Fibroblast of peridontal ligament (primary cell): ENCODE results near the gene RAB34.
"Not testable (repeated sequence)": the region's sequence is repeated elsewhere in the genome, so short reads cannot be mapped to it uniquely, and the experiment has no call there.

Source experiments
- DNase-seq: peaks from one replicate; pipeline ENCODE4 v3.0.0-alpha.2; 2010; ENCODE audit errors: extremely low read depth

RAB34 gene

DNA sequence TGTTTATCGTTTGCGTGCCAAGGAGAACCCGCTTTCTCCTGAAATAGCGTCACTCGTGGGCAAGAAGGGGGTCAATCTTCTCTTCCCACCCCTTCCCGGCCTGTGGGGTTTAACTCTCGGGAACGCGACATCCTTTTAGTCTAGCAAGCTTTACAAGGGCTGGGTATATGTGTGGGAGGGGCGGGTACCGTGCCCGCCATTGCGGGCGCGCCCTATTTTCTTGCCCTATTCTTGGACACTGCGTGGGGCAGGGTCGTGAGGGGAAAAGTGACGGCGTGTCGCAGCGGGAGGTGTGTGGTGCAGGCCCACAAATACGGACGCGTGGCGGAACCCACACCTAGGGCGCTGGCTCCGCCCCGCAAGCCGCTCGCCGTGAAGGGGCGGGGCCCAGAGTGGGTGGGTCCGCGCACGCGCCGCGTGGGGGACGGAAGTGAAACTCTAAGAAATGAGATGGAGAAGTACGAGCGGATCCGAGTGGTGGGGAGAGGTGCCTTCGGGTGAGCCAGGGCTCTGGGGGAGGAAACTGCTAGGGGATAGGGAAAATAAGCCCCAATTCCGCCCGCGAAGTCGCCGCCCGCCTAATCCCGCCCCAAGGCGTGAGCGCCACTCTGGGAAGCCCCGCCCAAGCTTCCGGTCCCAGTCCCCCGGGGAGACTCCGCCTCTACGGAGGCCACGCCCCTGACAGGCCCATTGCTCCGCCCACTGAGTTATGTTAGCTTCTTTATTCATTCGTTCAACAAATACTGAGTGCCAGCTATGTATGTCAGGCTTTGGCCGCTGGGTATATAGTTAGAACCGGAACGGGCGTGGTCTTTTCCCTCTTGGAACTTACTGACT, 10.9 kb upstream of the RAB34 start, which contains the start of gene NEK8:
TSS of gene NEK8 (plus strand) at position 425 of the 837 bp plus-strand sequence. CDS start at position 451, 26 bp downstream.
- DNase-seq: peak; percentile 92

DNA sequence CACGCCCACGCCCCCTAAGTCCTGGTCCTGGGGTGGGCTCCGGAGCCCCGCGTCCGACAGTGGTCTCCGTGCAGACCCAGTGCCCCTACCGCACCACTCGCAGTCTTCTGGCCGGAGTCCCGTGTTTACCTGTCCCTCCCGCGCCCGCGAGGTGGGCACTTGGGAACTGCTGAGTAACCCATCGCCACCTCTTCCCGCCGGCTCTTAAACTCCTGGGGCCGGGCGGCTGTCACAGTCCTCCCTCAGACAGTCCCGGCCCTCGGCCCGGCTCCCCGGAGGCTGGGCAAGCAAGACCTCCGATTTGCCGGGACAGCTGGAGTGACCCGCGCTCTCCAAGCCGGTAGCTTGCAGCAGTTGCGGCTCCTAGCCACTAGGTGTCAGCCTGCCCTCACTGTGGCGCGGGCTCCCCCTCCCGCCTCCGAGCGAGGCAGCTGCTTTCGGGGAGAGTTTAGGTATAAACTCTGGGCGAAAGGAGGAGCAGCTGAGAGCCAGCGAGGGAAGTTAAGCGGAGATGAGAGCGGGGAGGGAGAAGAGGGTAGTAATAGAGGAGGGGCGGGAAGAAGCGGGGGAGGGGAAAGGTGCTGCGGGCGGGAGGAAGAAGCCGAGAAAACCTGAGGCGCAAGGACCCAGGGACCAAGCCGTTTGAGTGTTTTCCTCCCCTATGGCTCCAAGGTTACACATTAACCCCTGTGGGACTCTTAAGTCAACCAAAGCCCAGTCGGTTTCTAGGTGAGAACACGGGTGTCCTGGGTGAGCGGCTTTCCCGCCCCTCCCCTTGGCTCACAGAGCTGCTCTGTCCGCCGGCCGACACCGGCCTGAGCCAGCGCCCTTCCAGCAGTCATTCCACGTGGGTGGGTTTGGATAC, 9.2 kb upstream of the RAB34 start:
- peak; percentile 89 for DNase-seq

DNA sequence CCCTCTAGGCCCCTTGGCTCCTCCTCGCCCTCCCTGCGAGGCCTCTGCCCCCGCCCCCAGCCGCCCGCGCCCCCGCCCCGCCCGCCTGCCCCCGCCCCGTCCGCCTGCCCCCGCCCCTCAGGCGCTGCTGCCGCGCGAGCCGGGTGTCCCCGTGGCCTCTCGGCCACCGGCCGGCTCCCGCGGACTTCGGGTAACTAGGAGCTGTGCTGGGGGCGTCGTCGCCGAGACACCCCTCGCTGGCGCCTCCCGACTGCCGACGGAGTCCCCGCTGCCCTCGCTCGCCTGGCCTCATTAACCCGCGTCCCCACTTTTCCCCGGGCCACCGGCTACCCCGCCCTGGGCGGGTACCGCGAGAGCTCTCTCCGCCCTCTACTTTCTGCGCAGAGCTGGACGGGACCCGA, 8.6 kb upstream of the RAB34 start, which contains the start of gene TLCD1:
TSS of gene TLCD1 (minus strand) at position 8 of the 401 bp plus-strand sequence. CDS start 136 bp downstream, outside the sequence.
- DNase-seq: peak; percentile 41

DNA sequence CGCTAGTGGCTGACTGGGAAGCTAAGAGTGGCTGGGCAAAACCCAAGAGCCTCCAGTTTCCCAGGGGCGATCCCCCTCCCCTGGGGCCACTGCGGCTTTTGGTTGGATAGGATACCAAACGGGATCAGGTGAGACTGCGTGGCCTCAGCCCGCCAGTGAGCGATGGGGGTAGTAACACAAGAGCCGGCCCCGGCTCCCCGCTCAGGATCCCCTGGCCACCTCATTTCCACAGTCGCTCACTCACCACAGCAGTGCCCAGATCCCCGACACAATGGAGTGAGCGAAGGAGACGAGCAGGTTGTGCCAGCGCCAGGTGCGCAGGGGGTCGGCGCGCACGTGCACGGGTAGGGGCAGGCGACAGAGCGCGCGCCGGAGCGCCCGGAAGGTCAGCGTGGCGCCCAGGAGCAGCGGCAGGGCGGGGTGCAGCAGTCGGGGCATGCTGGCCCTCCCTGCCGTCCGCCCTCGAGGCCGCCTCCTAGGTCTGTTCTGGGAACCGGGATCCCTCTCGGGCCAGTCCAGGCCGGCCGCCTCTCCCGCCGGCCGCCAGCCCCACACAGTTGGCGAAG, 8.1 kb upstream of the RAB34 start:
- peak; percentile 72 for DNase-seq

DNA sequence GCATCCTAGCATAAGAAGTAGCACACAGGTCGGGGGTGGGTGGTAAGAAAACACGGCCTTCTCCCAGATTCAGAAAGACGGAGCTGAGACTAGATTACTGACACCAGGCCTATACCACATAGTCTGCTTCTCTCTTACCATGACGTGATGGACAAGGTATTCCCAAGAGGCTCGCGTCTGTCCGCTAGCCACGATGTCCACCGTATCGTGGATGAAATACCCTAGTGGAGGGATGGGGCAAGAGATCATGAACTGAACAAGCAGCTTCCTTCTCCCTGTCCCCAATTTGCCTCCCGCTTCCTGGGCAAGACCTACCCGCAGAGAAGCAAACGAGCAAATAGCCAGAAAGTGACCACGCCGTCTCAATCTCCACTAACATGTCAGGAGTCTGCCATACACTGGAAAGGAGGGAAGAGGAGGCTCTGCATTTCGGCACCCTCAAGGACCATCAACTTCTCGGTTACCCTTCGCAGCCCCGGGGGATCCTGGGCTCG, 7.5 kb upstream of the RAB34 start:
- DNase-seq: peak; percentile 44

DNA sequence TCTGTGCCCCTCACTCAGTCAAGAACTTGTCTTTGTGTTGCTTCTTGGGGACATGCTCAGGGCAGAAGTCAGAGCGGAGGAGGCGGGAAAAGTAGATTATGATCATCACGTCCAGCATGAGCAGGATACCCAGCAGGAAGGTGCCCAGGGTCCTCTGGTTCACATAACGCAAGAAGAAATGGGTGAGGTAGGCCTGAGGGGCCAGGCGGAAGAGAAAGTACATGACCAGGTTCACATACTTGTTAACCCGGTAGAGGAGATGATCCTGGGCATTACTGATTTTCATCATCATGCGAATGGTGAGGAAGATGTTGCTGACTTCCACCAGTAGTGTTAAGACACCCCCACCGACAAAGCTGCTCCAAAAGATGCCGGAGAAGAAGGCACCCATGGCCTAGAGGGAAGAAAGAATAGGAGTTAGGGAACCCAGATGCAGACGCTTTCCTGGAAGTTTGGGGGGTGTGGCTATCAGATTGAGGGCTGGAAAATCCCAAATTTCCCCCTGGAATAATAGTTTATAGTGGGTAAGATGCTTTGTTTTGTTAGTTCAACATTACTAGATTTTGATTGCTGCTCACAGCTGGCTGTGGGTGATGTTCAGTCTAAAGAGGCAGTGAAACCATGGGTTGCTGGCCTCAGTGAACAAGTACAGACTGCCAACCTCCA, 7.0 kb upstream of the RAB34 start:
- no peak for DNase-seq

DNA sequence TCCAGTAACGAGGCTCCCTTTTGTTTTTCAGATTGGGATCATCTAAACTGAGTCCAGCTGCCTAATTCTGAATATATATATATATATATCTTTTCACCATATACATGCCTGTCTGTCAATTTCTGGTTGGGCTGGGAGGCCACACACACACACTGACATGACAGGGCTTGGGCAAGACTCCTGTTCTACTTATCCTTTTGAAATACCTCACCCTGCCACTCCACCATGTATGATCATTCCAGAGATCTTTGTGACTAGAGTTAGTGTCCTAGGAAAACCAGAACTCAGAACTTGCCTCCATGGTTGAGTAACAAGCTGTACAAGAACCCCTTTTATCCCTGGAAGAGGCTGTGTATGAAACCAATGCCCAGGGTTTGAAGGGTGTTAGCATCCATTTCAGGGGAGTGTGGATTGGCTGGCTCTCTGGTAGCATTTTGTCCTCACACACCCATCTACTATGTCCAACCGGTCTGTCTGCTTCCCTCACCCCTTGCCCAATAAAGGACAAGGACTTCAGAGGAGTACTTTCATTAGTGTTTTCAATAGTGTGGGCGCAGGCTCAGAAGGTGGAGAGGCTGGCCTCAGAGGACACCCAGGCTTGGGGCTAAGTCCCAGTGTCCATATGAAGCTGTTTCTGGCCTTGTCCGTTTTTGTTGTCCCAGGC, 6.3 kb upstream of the RAB34 start:
- DNase-seq: not testable (repeated sequence)

DNA sequence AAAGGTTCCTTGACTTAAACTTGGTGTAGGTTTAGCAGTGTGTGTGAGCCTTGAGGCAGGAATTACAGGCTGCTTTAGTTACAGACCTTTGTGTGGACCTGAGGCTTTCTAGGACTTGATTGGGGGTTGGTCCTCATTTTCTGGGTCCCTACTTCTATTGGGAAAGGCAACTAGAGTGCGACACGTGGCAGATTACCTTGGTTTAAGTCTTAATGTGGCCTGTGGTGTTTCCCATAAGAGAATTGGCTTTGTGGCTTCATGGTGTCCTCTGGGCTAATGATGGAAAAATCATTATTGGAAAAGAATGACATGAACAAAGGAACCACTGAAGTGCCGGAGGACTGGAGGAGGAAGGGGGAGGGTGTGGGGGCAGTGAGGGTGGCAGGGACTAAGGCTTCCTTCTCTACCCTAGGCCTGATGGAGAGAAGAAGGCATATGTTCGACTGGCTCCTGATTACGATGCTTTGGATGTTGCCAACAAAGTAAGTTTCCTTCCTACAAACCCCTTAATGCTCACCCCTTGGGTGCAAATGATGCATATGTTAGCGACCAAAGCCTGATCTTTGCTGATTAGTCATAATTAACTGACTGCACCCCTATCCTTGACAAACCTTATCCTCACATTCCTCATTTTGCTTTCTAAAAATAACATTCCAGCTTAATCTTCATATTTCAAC, 5.6 kb upstream of the RAB34 start:
- no peak for DNase-seq

DNA sequence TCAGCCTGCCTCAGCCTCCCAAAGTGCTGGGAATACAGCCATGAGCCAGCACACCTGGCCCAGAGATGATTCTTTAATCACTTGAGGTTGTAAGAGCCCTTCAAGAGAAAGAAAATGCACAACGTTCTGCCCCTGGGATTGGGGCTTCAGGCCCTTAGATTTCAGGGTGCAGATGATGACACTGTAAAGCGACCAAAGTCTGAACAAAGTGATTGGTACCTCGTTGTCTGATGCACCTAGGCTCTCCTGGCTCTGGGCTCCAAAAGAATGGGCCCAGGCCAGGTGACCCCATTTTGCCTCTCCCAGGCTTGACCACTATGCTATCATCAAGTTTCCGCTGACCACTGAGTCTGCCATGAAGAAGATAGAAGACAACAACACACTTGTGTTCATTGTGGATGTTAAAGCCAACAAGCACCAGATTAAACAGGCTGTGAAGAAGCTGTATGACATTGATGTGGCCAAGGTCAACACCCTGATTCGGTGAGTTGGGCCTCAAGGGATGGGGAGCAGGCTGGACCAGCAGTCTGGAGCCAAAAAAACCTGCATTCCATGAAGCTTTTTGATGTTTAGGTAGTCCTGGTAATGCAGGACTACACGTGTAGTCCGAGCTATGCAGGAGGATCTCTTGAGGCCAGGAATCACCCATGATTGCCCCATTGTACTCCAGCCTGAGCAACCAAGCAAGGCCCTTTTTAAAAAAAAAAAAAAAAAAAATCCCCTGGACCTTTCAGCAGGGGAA, 4.9 kb upstream of the RAB34 start:
- no peak for DNase-seq

DNA sequence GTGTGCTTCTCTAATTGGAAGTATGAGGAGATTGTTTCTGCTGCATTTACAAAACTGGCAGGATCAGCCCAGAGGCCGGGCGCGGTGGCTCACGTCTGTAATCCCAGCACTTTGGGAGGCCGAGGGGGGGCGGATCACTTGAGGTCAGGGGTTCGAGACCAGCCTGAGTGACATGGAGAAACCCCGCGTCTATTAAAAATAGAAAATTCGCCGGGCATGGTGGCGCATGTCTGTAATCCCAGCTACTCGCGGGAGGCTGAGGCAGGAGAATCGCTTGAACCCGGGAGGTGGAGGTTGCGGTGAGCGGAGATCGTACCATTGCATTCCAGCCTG, 3.3 kb upstream of the RAB34 start:
- not testable (repeated sequence) for DNase-seq

DNA sequence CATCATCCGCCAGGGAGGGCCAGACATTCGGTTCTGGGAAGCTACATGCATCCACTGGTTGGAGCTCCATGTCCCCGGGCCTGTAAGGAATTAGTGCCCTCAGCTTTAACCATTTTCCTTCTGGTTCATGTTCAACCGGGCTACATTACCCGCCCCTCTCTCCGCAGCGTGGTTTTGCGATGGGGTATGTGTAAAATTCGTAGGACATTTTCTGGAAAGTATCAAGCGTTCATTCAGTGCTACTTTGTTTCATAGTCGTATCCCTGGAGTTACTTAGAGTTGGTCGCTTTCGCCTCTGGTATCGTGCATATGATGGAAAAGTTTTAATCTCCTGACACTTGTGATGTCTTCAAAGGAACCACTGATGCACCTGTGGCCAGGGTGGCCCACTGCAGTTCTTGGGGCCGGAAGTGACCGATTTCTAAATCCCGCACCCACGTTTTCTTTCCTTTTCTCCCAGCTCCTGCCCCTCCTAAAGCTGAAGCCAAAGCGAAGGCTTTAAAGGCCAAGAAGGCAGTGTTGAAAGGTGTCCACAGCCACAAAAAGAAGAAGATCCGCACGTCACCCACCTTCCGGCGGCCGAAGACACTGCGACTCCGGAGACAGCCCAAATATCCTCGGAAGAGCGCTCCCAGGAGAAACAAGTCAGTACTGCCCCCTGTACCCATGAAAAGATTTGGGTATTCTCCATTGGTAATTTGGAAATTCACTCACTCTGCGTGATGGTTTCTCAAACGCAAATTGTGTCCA, 2.8 kb upstream of the RAB34 start:
- no peak for DNase-seq

DNA sequence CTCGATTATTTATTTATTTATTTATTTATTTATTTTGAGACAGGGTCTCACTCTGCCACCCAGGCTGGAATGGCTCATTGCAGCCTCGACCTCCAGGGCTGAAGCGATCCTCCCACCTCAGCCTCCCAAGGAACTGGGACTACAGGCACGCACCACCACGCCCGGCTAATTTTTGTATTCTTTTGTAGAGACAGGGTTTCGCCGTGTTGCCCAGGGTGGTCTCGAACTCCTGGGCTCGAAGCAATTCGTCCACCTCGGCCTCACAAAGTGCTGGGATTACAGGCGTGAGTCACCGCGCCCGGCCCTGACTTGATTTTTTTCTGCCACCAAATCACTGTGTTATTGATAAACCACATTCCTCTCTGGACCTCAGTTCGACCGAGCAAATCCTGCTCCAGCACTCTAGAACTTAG, 1.4 kb upstream of the RAB34 start:
- no peak for DNase-seq

DNA sequence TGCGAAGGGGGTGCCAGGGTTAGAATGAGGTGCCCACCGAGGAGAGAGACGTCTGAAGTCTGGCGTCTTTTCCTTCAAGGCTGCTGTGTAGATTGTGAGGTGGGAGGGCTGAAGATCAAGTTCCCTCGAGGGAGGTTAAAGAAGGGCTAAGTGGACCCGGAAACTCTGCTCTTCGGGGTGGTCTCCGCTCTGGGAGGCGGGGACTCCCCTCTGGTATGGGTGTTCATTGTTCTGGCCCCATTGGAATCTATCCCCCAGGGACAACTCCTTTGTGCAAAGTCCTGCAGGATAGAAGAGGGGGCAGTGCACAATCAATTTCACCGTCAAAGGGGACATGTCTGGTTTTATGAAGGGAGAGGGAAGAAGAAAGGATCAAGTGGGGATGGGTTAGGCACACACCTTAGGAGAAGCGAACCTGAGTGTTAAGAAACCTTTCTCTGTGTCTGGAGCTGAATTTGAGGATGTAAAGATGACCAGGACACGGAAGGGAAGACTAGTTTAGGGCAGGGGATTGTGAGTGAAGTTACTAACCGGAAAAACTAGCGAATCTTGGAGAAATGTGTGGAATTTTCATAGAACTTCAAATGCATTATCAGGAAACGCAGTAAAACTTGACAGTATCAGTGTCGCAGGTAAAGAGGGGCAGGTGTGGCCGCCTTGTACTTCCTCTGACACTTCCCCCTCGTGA, 809 bp upstream of the RAB34 start:
- DNase-seq: peak; percentile 13

DNA sequence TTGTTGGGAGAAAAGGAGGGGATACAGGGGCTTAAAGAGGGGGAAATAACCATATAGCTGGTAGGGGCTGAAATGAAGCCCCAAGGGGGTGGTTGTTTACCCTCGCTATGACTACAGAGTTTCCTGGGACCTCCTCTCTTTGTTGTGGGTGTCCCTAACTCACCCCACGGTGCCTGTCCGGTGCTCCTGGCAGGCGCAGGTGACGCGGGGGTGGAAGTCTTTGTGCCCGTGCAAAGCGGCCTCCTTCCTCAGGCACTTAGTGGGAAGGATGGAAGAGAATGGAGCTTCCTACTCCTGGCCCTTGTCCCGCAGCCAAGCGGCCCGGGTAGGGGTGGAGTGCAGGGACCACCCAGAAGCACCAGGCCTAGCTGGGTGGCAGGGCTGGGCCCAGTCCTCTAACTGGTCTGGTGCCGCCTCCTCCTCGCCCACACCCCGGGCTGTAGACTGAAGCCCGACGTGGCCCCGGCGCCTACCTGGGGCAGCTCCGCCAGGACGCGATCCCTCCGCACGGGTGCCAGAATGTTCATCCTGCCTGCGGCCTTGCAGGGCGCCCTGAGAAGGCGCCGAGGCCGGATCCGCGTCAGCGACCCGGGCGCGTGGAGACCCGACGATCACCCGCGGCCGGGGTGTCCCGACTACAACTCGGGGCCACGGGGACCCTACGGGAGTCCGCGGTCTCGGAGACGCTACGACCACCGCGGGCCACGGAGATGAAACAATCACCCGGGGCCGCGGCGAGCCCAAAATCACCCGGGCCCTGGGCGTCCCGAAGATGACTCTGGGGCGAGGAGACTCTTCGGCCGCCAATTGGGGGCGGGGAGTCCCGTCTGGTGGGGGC, 709 bp downstream of the RAB34 start:
- peak; percentile 27 for DNase-seq

DNA sequence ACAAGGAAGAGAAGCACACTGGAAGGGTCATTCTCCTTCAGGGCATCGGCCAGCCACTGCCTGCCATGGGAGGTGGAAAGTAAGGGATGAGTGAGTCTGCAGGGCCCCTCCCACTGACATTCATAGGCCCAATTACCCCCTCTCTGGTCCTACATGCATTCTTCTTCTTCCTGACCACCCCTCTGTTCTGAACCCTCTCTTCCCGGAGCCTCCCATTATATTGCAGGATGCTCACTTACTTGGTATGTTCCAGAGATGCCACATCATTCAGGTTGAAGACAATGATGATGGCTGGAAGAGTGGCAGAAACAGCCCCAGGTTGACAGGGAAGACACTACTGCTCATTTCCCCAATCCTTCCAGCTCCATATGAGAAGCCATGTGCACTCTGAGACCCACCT, 2.5 kb downstream of the RAB34 start:
- no peak for DNase-seq

DNA sequence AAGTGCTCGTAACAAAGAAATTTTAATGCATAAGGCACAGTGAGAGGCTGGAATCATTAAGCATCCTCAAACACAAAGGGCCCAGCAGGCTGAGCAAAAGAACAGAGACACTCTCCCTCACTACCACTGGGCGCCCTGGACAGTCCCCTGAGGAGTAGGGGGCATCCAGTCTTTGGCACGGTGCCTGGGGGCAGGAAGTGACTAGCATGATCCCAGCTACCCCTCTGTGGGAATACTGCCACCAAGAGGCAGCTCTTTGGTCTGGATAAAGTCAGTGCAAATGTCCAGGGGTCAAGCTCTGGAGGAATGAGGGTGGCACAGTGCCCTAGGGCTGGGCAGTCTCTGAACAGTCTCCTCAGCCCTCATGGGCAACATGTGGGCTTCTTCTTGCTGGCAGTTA, 3.4 kb downstream of the RAB34 start:
- DNase-seq: no peak

DNA sequence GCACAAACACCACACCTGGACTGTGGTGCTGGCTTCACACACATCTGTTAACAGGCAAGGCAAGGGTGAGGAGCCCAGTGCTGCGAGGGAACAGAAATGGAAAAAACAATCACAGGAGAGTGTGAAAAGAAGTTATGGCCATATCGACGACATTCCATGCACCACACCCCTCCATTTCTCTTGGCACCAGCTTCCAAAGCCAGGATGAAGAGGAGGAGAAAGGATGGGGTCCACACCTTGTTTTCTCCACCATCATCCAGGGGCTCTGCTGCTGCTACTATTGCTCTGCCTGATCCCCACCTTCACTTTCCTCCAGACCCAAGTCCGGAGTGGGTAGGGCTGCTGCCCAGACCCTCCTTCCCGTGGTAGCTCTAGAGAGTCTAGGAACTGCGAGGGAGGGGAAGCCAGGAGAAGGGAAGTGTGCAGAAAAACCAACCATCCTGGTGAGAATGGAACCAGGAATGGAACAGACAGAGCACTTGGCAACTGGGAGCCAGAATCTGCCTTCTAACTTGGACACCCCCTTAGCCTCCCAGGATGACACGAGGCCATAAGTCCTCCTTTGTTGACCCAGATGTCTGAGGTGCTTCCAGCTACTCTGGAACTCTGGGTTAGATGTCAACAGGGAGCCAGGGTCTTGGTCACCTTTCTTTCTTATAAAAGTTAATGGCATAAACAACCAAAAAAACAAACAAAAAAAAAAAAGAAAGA, 4.8 kb downstream of the RAB34 start:
- no peak for DNase-seq
